GM12801 (cell line): ENCODE results near the gene RAB27B.

Source experiments
- CTCF ChIP-seq: IDR thresholded peaks from one replicate; pipeline ENCODE4 v1.5.1; 2011; ENCODE audit warnings: control low read depth; ENCODE audit not compliant: insufficient read length; ENCODE audit errors: extremely low read depth

Gene RAB27B

DNA sequence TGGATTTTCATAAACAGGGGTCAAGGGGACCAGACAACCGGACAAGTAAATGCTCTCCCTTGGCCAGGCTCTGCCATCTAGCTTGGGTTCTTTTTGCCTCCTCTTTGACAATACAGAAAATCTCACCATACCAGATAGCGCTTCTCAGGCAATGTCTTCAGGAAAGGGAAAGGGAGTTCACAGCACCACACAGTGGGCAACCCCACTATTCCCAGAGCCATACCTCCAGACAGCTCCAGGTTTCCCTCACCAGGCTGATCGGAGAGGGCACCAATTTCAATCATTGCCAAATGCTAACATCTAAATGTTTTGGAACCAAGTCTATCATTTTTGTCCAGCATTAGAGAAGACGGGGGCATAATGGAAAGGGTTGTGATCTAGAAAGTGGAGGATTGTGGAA lies 102.9 kb downstream of the RAB27B start:
- TF ChIP-seq CTCF = no peak

- no peak for TF ChIP-seq CTCF
These were observed 104.2 kb downstream of the RAB27B start for GRCh38 chr18:54932472-54932871.

DNA sequence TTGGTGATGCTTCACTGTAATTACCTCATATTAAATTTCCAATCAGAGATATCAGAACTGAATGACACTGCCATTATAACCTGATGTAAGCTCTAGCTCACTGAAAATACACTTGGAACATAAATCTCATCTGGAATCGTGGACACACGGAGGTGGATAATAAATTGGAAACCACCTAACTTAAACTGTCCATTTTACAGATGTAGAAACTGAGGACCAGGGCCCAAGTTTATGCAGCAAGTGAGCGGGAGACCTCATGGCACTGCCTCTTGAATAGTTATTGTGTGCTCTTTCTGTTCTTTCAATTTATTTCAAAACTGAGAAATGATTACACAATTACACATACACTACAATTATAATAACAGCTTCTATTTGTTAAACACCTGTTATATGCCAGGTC lies 110.2 kb downstream of the RAB27B start:
- no peak for TF ChIP-seq CTCF

- no peak for TF ChIP-seq CTCF
These were observed 111.2 kb downstream of the RAB27B start for GRCh38 chr18:54939361-54939917.

DNA sequence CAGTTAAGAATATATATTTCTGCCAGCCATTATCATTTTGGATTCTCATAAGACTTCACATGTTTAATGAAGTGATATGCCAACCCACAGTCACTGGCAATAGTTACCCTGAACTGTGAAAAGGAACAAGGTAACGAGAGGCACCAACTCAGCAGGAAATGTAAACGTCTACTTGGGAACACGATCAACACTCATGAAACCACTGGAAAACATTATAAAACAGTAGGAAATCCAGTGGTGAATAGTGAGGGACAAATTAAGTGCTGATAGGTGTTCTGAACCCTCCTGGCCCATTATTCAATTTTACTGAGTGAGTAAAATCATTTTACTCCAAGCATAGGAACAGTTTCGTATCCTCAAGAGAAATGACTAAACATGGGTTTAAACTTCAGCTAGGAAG lies 113.9 kb downstream of the RAB27B start:
- no peak for TF ChIP-seq CTCF

DNA sequence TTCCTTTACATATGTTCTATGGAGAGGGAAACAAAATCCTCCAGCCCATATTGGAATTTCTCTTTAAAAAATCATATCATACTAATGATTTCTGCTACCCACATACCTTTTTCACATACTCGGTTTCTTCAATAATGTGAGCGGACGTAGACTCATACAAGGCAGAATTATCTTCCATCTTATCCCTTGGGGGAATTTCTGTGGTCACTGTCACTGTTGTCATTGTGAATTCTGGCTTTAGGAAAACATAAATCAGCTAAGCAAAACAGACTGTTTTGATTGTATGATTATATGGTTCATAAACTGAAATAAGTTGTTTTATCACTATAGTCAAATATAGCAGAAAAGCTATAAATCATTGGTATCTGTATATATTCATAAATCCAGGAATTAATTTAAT lies 114.3 kb downstream of the RAB27B start:
- TF ChIP-seq CTCF = no peak
